Measurements from ENCODE around the gene RBM15B.

Gene RBM15B

GRCh38 chr3:51392355-51393133 lies 1.5 kb downstream of the RBM15B start:
- no peak for DNase-seq

- DNase-seq, result no peak
These were observed 2.0 kb downstream of the RBM15B start for GRCh38 chr3:51393134-51393495.

- DNase-seq, result no peak
These were observed 2.5 kb downstream of the RBM15B start for GRCh38 chr3:51393564-51393963.

GRCh38 chr3:51394541-51394940 lies 3.5 kb downstream of the RBM15B start:
- DNase-seq, result no peak

- DNase-seq, result no peak
These were observed 4.6 kb downstream of the RBM15B start for GRCh38 chr3:51395493-51396213.

GRCh38 chr3:51396401-51396800 lies 5.3 kb downstream of the RBM15B start:
- DNase-seq, result no peak

GRCh38 chr3:51397392-51397791 lies 6.3 kb downstream of the RBM15B start:
- DNase-seq, result no peak

- DNase-seq, result peak; percentile 75
These were observed 7.7 kb downstream of the RBM15B start for GRCh38 chr3:51398595-51399310.

GRCh38 chr3:51400166-51400565 lies 9.1 kb downstream of the RBM15B start:
- no peak for DNase-seq

GRCh38 chr3:51401735-51402134 lies 10.7 kb downstream of the RBM15B start:
- DNase-seq, result no peak

- DNase-seq, result no peak
These were observed 12.6 kb downstream of the RBM15B start for GRCh38 chr3:51403675-51404074.

- DNase-seq, result no peak
These were observed 16.9 kb downstream of the RBM15B start for GRCh38 chr3:51408021-51408420.

- DNase-seq, result no peak
These were observed 17.7 kb downstream of the RBM15B start for GRCh38 chr3:51408813-51409212.

GRCh38 chr3:51422211-51422610 lies 31.1 kb downstream of the RBM15B start:
- no peak for DNase-seq

GRCh38 chr3:51426921-51427320 lies 35.8 kb downstream of the RBM15B start:
- DNase-seq, result no peak

GRCh38 chr3:51429138-51429537 lies 38.1 kb downstream of the RBM15B start:
- no peak for DNase-seq

- no peak for DNase-seq
These were observed 43.0 kb downstream of the RBM15B start for GRCh38 chr3:51434110-51434509.

GRCh38 chr3:51434746-51435327 lies 43.8 kb downstream of the RBM15B start:
- peak; percentile 46 for DNase-seq

- no peak for DNase-seq
These were observed 46.0 kb downstream of the RBM15B start for GRCh38 chr3:51436998-51437639.

- DNase-seq, result no peak
These were observed 50.4 kb downstream of the RBM15B start for GRCh38 chr3:51441282-51442030.

GRCh38 chr3:51445544-51446280 lies 54.6 kb downstream of the RBM15B start:
- no peak for DNase-seq
